T-helper 2 cell treated with Interferon-gamma antibody and Interleukin-4, amounts not matched to agents 5 μg/mL and 100 μg/mL, for 36 hours (primary cell): ENCODE results near the gene LIPE.
A peak's percentile ranks its signal among the peaks of the same experiment; 100 is the strongest.

Experiments
- DNase-seq: peaks from one replicate; pipeline ENCODE4 v3.0.0; 2021; ENCODE audit warnings: low spot score
- H3K27ac Mint-ChIP-seq: one replicate; pipeline ENCODE4 v1.8.0; 2021; ENCODE audit warnings: mild to moderate bottlenecking, mixed read lengths
- H3K27me3 Mint-ChIP-seq: one replicate; pipeline ENCODE4 v1.8.0; 2021; ENCODE audit warnings: low read depth, mixed read lengths
- H3K36me3 Mint-ChIP-seq: one replicate; pipeline ENCODE4 v1.8.0; 2021; ENCODE audit warnings: low read depth, mixed read lengths
- H3K4me1 Mint-ChIP-seq: one replicate; pipeline ENCODE4 v1.8.0; 2021; ENCODE audit warnings: low read depth, mixed read lengths
- H3K4me3 Mint-ChIP-seq: one replicate; pipeline ENCODE4 v1.8.0; 2022; ENCODE audit warnings: mild to moderate bottlenecking, moderate library complexity, mixed read lengths
- H3K9me3 Mint-ChIP-seq: one replicate; pipeline ENCODE4 v1.8.0; 2021; ENCODE audit warnings: mixed read lengths

Gene LIPE

GRCh38 chr19:42427313-42427712, at the start of gene LIPE:
Gene LIPE (minus strand): TSS chr19:42427388. CDS start chr19:42427149, 239 bp downstream.
- Mint-ChIP-seq H3K36me3 (no peaks in the 10 kb centered on the region), H3K4me3 (no peak within 1 kb of the TSS), H3K27ac (no peak within 1 kb of the TSS), H3K4me1 (peaks cover 8% of the 10 kb centered on the region), H3K27me3 (peaks cover 2% of the 10 kb centered on the region), H3K9me3 (no peaks in the 10 kb centered on the region)
- DNase-seq: no peak

GRCh38 chr19:42475366-42475765, 48.2 kb upstream of the LIPE start:
- DNase-seq: no peak
- no peaks in the 10 kb centered on the region for H3K36me3 Mint-ChIP-seq
- no peak overlapping the region for H3K27ac Mint-ChIP-seq
- no peaks in the 10 kb centered on the region for H3K27me3 Mint-ChIP-seq
- H3K9me3 Mint-ChIP-seq: no peaks in the 10 kb centered on the region
- peaks cover 1% of the 10 kb centered on the region for H3K4me1 Mint-ChIP-seq
- no peak overlapping the region for H3K4me3 Mint-ChIP-seq

- peaks cover 3% of the 10 kb centered on the region for H3K4me1 Mint-ChIP-seq
- H3K27me3 Mint-ChIP-seq: no peaks in the 10 kb centered on the region
- no peaks in the 10 kb centered on the region for H3K36me3 Mint-ChIP-seq
- no peak overlapping the region for H3K4me3 Mint-ChIP-seq
- DNase-seq: no peak
- H3K27ac Mint-ChIP-seq: no peak overlapping the region
- no peaks in the 10 kb centered on the region for H3K9me3 Mint-ChIP-seq
Measured at GRCh38 chr19:42474743-42475142, 47.6 kb upstream of the LIPE start.

- H3K27me3 Mint-ChIP-seq: no peaks in the 10 kb centered on the region
- H3K27ac Mint-ChIP-seq: no peak overlapping the region
- H3K4me1 Mint-ChIP-seq: peaks cover 4% of the 10 kb centered on the region
- no peak for DNase-seq
- no peaks in the 10 kb centered on the region for H3K9me3 Mint-ChIP-seq
- no peaks in the 10 kb centered on the region for H3K36me3 Mint-ChIP-seq
- H3K4me3 Mint-ChIP-seq: no peak overlapping the region
Measured at GRCh38 chr19:42473686-42474085, 46.5 kb upstream of the LIPE start.

- Mint-ChIP-seq H3K4me3 (no peak overlapping the region), H3K36me3 (no peaks in the 10 kb centered on the region), H3K4me1 (peaks cover 10% of the 10 kb centered on the region), H3K9me3 (no peaks in the 10 kb centered on the region), H3K27me3 (no peaks in the 10 kb centered on the region), H3K27ac (no peak overlapping the region)
- DNase-seq: no peak
Measured at GRCh38 chr19:42472402-42473147, 45.4 kb upstream of the LIPE start.

GRCh38 chr19:42471554-42472249, 44.5 kb upstream of the LIPE start:
- no peaks in the 10 kb centered on the region for H3K27me3 Mint-ChIP-seq
- H3K36me3 Mint-ChIP-seq: no peaks in the 10 kb centered on the region

GRCh38 chr19:42469311-42470235, 42.4 kb upstream of the LIPE start:
- peak; percentile 25 for DNase-seq
- H3K4me1 Mint-ChIP-seq: peaks cover 28% of the 10 kb centered on the region
- H3K9me3 Mint-ChIP-seq: no peaks in the 10 kb centered on the region
- H3K27ac Mint-ChIP-seq: peak overlapping the region; percentile 29
- no peak overlapping the region for H3K4me3 Mint-ChIP-seq
- H3K27me3 Mint-ChIP-seq: no peaks in the 10 kb centered on the region
- H3K36me3 Mint-ChIP-seq: no peaks in the 10 kb centered on the region

More at GRCh38 chr19:42471554-42472249, 44.5 kb upstream of the LIPE start:
- Mint-ChIP-seq H3K4me1 (peaks cover 18% of the 10 kb centered on the region), H3K27ac (no peak overlapping the region), H3K9me3 (no peaks in the 10 kb centered on the region), H3K4me3 (no peak overlapping the region)
- DNase-seq: no peak

GRCh38 chr19:42468273-42468796, 41.1 kb upstream of the LIPE start:
- no peak for DNase-seq

GRCh38 chr19:42467183-42467760, 40.1 kb upstream of the LIPE start:
- Mint-ChIP-seq H3K4me1 (peaks cover 28% of the 10 kb centered on the region), H3K27ac (no peak overlapping the region), H3K9me3 (no peaks in the 10 kb centered on the region), H3K27me3 (no peaks in the 10 kb centered on the region), H3K36me3 (no peaks in the 10 kb centered on the region), H3K4me3 (no peak overlapping the region)
- DNase-seq: no peak

More at GRCh38 chr19:42468273-42468796, 41.1 kb upstream of the LIPE start:
- Mint-ChIP-seq H3K9me3 (no peaks in the 10 kb centered on the region), H3K27me3 (no peaks in the 10 kb centered on the region), H3K4me1 (peaks cover 28% of the 10 kb centered on the region), H3K36me3 (no peaks in the 10 kb centered on the region), H3K27ac (no peak overlapping the region), H3K4me3 (no peak overlapping the region)

- no peak overlapping the region for H3K27ac Mint-ChIP-seq
- no peaks in the 10 kb centered on the region for H3K9me3 Mint-ChIP-seq
- H3K4me1 Mint-ChIP-seq: peaks cover 28% of the 10 kb centered on the region
- no peaks in the 10 kb centered on the region for H3K27me3 Mint-ChIP-seq
- no peak overlapping the region for H3K4me3 Mint-ChIP-seq
- H3K36me3 Mint-ChIP-seq: no peaks in the 10 kb centered on the region
- no peak for DNase-seq
Measured at GRCh38 chr19:42466521-42467182, 39.5 kb upstream of the LIPE start.

- Mint-ChIP-seq H3K27ac (no peak overlapping the region), H3K36me3 (no peaks in the 10 kb centered on the region)
Measured at GRCh38 chr19:42465827-42466280, 38.7 kb upstream of the LIPE start.

GRCh38 chr19:42461700-42462324, 34.6 kb upstream of the LIPE start:
- Mint-ChIP-seq H3K27ac (no peak overlapping the region), H3K9me3 (no peaks in the 10 kb centered on the region), H3K27me3 (no peaks in the 10 kb centered on the region), H3K4me1 (peaks cover 15% of the 10 kb centered on the region), H3K4me3 (no peak overlapping the region), H3K36me3 (peaks cover 4% of the 10 kb centered on the region)
- no peak for DNase-seq

More at GRCh38 chr19:42465827-42466280, 38.7 kb upstream of the LIPE start:
- H3K4me1 Mint-ChIP-seq: peaks cover 28% of the 10 kb centered on the region
- H3K9me3 Mint-ChIP-seq: no peaks in the 10 kb centered on the region
- DNase-seq: no peak
- no peak overlapping the region for H3K4me3 Mint-ChIP-seq
- H3K27me3 Mint-ChIP-seq: no peaks in the 10 kb centered on the region
